Measurements from ENCODE around the gene CDC26. TPM values are rescaled to one million over a fixed set of nuclear protein-coding genes. Genes with fewer than 3 reads are reported as not detected.

CDC26 gene
- total RNA-seq (ENCODE audit: low replicate concordance) = 33.9 and 34.8 TPM in 2 replicates
- long read RNA-seq, transcript CDC26-201 (4 exons, 872 nt) = major isoform, 21 of 56 reads
- long read RNA-seq, partial matches to known transcripts = 6 of 56 reads
- long read RNA-seq, other reads (novel, unspliced or antisense) = 29 of 56 reads

DNA sequence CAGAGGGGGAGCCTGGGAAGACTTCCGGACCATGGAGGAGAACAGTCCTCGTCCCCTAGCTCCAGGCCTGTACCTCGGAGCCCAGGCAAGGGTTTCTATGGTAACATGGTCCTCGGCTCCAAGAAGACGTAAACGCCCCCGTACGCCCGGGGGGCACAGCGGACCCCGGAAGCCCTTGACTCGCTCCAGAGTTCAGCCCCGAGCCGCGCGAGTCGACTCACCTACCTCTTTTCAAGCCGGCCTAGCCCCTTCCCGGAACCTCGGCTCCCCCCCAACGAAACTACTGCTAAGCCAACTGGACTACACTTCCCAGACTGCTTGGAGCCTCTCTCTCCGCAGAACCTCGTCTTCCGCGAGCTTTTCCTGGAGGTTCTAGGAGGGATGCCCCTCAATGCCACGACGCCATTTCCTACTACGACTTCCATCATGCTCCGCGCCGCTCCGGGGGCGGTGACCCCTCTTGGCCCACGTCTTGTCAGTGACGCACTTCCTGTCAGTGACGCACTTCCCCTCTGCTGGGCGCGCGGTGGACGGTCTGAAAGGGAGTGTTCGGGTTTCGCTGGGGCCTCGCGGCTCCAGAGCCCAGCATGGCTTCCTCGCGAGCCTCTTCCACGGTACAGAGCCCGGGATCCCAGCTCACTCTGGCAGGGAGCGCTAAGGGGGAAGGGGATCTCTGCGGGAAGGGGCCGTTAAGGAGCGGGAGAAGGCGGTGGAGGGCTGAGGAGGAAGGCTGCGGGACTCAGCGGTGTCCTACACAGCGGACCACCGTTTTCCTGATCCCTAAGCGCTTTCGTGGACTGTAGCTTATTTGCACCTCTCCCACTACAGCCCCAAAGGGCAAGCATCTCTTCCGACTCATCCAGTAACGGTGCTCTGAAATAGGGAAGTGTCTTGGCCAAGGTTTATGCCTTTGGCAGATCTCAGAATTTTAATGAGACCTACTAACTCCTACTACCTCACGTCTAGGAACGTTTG lies at the start of gene CDC26, which contains the start of gene PRPF4:
CDC26 (minus strand) TSS at position 416 of the 975 bp plus-strand sequence. CDS start 3,065 bp downstream, outside the sequence.
PRPF4 (plus strand) TSS at position 502 of the 975 bp plus-strand sequence; CDS start at position 588, 86 bp downstream.
- no peaks in the 10 kb centered on the region for H3K27me3 Mint-ChIP-seq

DNA sequence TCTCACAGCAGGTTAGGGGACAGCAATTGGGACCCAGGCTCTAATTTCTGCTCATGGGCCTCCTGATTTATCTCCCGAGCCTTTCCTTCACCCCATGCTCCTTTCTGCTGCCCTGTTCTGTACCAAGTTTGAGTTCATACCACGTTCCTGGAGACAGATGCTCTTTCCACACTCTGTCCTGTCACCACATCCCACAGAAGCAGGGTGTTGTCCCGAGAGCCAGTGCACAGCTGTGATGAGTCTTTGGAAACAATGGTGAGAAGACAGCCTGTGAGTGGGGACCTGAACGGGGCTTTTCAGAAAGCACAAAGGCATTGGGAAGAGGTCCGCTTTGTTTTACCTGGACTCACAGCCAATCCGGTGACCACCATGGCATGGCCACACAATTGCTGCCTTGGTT lies 47.3 kb upstream of the CDC26 start:
- TF ChIP-seq, protein P1, sequence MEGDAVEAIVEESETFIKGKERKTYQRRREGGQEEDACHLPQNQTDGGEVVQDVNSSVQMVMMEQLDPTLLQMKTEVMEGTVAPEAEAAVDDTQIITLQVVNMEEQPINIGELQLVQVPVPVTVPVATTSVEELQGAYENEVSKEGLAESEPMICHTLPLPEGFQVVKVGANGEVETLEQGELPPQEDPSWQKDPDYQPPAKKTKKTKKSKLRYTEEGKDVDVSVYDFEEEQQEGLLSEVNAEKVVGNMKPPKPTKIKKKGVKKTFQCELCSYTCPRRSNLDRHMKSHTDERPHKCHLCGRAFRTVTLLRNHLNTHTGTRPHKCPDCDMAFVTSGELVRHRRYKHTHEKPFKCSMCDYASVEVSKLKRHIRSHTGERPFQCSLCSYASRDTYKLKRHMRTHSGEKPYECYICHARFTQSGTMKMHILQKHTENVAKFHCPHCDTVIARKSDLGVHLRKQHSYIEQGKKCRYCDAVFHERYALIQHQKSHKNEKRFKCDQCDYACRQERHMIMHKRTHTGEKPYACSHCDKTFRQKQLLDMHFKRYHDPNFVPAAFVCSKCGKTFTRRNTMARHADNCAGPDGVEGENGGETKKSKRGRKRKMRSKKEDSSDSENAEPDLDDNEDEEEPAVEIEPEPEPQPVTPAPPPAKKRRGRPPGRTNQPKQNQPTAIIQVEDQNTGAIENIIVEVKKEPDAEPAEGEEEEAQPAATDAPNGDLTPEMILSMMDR (conservative IDR thresholded peaks at IDR 0.05) = no peak
- DNase-seq (ENCODE audit: extremely low spot score, unreplicated experiment) = no peak
- Mint-ChIP-seq H3K9me3 (no peaks in the 10 kb centered on the region), H3K4me1 (ENCODE audit: unreplicated experiment) (no peaks in the 10 kb centered on the region), H3K27ac (no peak overlapping the region), H3K4me3 (no peak overlapping the region), H3K36me3 (peaks cover 6% of the 10 kb centered on the region), H3K27me3 (no peaks in the 10 kb centered on the region)

More for the DNA sequence above, at the start of gene CDC26, which contains the start of gene PRPF4:
- no peaks in the 10 kb centered on the region for H3K9me3 Mint-ChIP-seq
- TF ChIP-seq, protein P1 (conservative IDR thresholded peaks at IDR 0.05) = no peak
- peaks cover 18% of the 10 kb centered on the region for H3K36me3 Mint-ChIP-seq
- H3K4me3 Mint-ChIP-seq = no peak within 1 kb of the TSS
- no peak within 1 kb of the TSS for H3K27ac Mint-ChIP-seq
- peak; percentile 98 for DNase-seq (ENCODE audit: extremely low spot score, unreplicated experiment)
- H3K4me1 Mint-ChIP-seq (ENCODE audit: unreplicated experiment) = peaks cover 13% of the 10 kb centered on the region

DNA sequence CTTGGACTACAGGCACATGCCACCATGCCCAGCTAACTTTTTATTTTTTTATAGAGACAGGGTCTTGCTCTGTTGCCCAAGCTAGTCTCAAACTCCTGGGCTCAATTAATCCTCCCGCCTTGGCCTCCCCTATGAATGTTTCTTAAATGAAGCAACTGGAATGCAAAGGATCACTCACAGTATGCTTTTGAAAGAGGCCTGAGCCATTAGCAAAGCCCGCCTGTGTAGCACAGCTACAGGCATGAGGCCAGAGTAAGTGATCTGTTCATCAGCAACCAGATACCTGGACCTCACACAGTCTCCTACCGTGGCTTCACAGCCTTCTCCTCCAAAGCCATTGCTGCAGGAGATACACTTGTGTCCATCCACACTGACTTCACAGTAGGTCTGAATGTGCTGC lies 44.7 kb upstream of the CDC26 start:
- Mint-ChIP-seq H3K4me1 (ENCODE audit: unreplicated experiment) (no peaks in the 10 kb centered on the region), H3K36me3 (peaks cover 6% of the 10 kb centered on the region), H3K4me3 (no peak overlapping the region), H3K27me3 (no peaks in the 10 kb centered on the region), H3K9me3 (no peaks in the 10 kb centered on the region), H3K27ac (no peak overlapping the region)
- no peak for DNase-seq (ENCODE audit: extremely low spot score, unreplicated experiment)
- TF ChIP-seq, protein P1 (conservative IDR thresholded peaks at IDR 0.05) = no peak

DNA sequence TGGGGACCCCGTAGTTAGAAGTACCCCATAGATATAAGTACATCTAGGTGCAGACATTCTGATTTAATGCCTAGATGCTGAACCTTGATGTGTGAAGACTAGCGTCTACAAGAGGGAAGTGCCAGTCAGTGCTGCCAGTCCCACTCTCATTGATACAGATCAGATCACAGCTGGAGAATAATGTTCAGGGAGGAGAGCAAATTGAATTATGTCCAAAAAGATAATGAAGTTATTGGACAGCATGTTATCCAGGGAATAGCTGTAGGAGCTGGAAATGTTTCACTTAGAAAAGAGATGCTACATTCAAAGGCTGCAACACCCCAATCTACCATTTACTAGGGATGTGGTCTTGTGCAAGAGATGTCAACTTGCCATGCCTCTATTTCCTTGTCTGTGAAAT lies 43.7 kb upstream of the CDC26 start:
- no peak for DNase-seq (ENCODE audit: extremely low spot score, unreplicated experiment)
- Mint-ChIP-seq H3K36me3 (peaks cover 6% of the 10 kb centered on the region), H3K9me3 (no peaks in the 10 kb centered on the region)

DNA sequence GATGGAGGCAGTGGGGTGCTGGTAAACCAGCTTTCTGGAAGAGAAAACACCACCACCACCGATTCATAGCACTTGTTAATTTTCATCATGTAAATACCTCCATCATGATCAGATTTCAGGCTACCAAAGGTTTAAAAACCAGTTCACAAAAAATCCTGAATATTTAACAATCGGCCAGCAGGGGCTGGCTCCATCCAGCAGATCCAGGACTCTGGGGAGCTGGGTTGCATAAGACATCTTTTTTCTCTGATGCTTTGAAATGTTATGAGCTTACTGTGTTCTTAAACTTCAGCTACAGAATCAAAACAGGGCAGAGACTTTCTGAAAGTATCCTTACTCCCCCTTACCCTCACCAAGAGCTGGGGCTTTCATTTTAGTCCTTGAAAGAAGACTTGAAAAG lies 42.4 kb upstream of the CDC26 start:
- no peak overlapping the region for H3K27ac Mint-ChIP-seq
- H3K4me3 Mint-ChIP-seq = no peak overlapping the region
- no peaks in the 10 kb centered on the region for H3K9me3 Mint-ChIP-seq

More for the DNA sequence above, 43.7 kb upstream of the CDC26 start:
- Mint-ChIP-seq H3K27ac (no peak overlapping the region), H3K4me3 (no peak overlapping the region), H3K27me3 (no peaks in the 10 kb centered on the region), H3K4me1 (ENCODE audit: unreplicated experiment) (no peaks in the 10 kb centered on the region)
- TF ChIP-seq, protein P1 (conservative IDR thresholded peaks at IDR 0.05) = no peak

More for the DNA sequence above, 42.4 kb upstream of the CDC26 start:
- no peaks in the 10 kb centered on the region for H3K4me1 Mint-ChIP-seq (ENCODE audit: unreplicated experiment)
- TF ChIP-seq, protein P1 (conservative IDR thresholded peaks at IDR 0.05) = peak; percentile 40
- H3K36me3 Mint-ChIP-seq = peaks cover 6% of the 10 kb centered on the region
- no peak for DNase-seq (ENCODE audit: extremely low spot score, unreplicated experiment)
- no peaks in the 10 kb centered on the region for H3K27me3 Mint-ChIP-seq

Data from type B pancreatic cell (in vitro differentiated cells).